Activated CD4-positive, CD25-positive, alpha-beta regulatory T cell treated with anti-CD3 and anti-CD28 coated beads, Interleukin-2, amount 50 U/mL, for 24 hours (primary cell): Measurements from ENCODE around the gene DPH1.
"Not testable (repeated sequence)": the region's sequence is repeated elsewhere in the genome, so short reads cannot be mapped to it uniquely, and the experiment has no call there.

ENCODE experiments used
- ATAC-seq, 2 donors: fragments of 150-1000 bp; cut with Tn5 transposase; one replicate each; pipeline ENCODE4 v1.10.0; 2021; ENCODE audit warnings: mild to moderate bottlenecking in 1 of 2, moderate library complexity in 1 of 2

DPH1 gene

DNA sequence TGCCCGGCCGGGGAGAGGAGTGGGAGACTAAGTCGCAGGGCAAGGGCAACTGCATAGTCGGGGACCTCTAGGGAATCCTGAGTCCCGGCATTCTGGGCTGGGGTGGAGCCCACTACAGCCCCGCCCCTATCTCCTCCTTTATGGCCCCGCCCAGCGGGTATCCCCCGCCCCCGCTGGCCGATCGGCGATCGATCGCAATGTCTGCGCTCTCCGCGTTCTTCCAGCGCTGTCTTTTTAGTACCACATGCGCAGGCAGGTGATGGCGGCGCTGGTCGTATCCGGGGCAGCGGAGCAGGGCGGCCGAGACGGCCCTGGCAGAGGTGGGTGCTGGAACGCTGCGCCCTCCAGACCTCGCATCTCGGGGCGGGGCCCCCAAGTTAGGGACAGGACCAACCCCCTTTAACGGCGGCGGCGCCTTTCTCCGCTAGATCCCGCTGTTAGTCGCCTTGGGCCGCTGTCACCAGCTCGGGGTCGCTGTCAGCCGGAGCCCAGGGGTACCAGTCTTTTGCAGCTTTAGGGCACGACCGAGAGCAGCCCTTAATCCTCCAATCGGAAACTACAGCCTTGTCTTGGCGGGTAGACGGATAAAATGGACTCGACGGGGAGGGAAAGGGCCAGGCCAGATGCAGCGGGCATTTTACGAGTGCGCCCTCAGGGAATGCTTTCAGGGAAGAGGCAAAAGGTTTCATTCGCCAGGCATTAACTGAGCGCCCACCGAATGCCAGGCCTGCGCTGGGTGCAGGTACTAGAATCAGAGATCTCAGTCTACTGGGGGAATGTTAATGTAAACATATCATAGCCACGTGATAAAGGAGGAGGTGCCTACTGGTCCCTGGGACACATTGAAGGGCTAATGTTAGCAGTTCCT lies at the start of gene DPH1:
DPH1 (plus strand) TSS at position 243 of the 868 bp plus-strand sequence; CDS start at position 260, 17 bp downstream.
- peak; percentile 89 to 90 for ATAC-seq

DNA sequence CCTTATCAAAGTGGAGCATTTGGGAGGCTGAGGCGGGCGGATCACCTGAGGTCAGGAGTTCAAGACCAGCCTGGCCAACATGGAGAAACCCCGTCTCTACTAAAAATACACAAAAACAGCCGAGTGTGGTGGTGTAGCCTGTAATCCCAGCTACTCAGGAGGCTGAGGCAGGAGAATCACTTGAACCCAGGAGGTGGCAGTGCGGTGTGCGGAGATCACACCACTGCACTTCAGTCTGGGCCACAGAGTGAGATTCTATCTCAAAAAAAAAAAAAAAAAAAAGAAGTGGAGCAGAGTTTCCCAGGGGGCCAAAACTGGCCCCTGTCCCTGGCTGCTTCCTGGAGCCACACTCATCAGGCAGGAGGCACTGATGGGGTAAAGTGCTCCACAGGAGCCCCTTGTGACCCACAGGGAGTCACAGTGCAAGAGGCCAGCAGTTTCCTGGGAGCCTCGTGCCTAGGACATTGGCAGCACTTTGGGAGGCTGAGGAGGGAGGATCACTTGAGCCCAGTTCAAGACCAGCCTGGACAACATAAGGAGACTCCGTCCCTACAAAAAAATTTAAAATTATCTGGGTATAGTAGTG lies 49.2 kb upstream of the DPH1 start:
- ATAC-seq = no peak

- ATAC-seq = not testable (repeated sequence)
These were observed 47.1 kb upstream of the DPH1 start for GRCh38 chr17:1982793-1983366.

GRCh38 chr17:1985093-1985492 lies 44.9 kb upstream of the DPH1 start:
- ATAC-seq = no peak

GRCh38 chr17:1985686-1986085 lies 44.3 kb upstream of the DPH1 start:
- no peak for ATAC-seq

- no peak for ATAC-seq
These were observed 43.0 kb upstream of the DPH1 start for GRCh38 chr17:1986783-1987451.

DNA sequence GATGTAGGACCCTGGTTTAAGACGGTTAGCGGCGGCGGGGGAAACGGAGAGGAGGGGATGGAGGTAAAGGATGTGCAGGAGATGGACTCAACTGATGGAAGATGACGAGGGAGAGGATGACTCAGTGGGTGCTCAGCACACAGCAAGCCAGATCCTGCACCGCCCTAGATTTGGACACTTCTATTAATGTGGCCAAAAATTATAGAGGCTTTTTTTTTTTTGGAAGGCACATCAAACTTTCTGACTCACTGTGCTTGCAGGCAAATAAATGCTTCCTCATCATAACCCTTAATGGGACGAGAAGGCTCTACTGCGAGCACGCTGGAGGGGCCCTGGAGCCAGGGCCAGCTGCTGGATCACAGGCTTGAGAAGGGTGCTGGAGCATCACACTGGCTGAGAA lies 40.8 kb upstream of the DPH1 start:
- no peak for ATAC-seq

GRCh38 chr17:1992541-1992940 lies 37.4 kb upstream of the DPH1 start:
- ATAC-seq = no peak

DNA sequence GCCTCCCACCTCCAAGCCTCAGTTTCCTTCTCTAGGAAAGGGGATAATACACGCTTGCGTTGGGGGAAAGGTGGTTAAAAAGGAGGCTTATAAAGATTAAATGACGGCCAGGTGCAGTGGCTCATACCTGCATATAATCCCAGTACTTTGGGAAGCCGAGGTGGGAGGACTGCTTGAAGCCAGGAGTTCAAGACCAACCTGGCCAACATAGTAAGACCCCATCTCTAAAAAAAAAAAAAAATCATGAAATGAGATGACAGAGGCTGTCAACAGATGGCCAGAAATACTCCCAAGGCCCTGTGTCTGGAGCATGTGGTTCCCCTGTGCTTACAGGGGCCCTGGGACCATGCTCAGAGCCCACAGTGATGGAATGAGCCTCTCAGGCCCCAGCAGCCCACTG lies 35.2 kb upstream of the DPH1 start:
- ATAC-seq = no peak

GRCh38 chr17:1995321-1995892 lies 34.5 kb upstream of the DPH1 start:
- ATAC-seq = no peak

- no peak for ATAC-seq
These were observed 33.8 kb upstream of the DPH1 start for GRCh38 chr17:1995907-1996799.

GRCh38 chr17:1996800-1997288 lies 33.1 kb upstream of the DPH1 start:
- no peak for ATAC-seq

GRCh38 chr17:1997289-1997926 lies 32.5 kb upstream of the DPH1 start:
- no peak for ATAC-seq

DNA sequence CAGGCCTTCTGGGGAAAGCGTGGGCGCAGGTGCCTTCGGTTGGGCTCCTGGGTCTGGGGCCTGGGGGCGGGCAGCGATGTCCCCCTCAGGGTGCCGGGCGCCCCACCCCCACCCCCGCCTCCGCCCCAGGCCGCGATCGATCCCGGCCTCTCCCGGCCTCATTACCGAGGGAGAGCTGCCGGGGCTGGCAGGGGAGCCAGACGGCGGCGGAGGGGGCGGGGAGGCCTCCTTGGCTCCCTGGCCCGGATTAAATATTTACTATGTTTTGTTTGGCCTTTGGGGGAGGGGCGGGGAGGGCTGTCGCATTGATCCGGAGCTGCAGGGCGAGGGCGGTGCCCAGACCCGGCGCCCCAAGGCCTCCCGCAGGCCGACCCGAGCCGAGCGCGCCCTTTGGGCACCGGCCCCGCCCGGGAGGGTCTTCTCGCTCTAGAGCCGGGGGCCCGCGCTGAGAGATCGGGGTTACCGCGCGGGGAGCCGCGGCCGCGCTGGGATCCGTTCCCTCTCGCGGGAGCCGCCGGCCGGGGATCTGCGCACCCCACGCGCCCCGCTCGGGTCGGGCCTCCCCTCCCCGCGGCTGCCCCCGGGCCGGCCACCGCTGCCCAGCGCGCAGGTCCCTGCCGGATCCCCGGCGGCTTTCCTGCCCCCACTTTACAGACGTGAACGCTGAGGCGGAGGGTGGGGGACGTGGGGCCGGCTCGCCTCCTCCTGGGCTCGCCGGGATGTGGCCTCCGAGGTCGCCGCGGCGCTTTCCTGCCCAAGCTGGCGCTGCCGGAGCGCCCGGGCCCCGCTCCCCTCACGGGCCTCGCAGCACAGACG lies 31.8 kb upstream of the DPH1 start:
- ATAC-seq = no peak

DNA sequence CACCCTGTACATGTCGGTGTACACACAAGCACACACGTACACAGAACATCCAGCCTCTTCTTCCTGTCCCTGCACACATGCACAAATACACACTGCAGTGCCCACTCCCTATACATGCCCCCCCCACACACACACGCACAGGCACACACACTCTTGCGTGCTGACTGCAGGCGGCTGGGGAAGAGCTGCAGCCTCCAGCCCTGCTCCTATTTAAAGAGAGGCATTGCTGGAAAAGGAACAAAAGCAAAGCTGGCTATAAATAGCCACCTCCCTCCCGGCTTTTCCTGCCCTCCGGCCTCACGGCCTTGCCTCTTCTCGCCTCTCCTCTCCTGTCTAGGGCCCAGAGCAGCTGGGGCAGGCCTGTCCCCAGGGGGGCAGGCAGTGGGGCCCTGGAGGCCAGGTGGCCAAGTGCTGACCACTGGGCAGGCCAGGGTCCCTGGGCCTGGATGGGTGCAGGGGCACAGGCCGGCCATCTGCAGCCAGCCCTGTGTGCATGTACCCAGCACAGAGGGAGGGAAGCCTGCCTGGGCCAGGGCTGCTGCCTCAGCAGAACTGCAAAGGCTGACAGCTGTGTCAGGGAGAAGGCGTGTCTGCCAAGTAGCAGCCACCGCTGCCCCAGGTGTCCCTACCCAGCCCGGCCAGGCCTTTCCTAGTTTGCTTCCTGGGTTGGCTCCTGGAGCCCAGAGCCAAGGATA lies 30.2 kb upstream of the DPH1 start:
- no peak for ATAC-seq

DNA sequence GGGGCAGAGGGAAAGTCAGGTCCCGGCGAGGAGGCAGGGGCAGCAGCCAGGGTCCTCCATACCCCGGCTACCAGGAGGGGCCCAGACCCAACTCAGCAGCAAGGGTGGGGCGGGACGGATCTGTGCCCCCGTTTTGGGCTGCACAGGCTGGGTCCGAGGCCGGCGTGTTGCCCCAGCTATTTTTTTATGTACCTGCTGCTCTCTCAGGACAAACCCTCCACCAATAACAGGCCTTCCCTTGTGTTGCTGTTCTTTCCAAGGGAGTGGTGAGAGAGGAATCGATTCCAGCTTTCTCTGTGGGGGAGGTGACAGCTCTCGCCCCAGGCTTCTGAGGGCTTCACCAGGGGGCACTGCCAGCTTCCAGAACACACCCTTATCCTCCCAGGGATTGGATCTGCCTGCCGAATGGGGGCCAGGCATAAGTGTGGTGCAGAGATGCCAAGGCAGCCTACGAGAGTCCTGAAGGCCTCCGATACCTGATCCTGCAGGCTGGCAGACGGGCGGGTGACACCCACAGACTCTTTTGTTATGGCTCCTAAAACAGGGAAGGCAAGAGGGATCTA lies 27.1 kb upstream of the DPH1 start:
- ATAC-seq = no peak

- ATAC-seq = no peak
These were observed 26.4 kb upstream of the DPH1 start for GRCh38 chr17:2003525-2003924.

- ATAC-seq = no peak
These were observed 25.5 kb upstream of the DPH1 start for GRCh38 chr17:2004435-2004952.
